DMS53 treated with DMSO at 0.1 percent for 48 hours (cell line): ENCODE measurements around the gene ADGRD2.

ENCODE experiments used
- DNase-seq: peaks from one replicate; lab custom pipeline; 2025; ENCODE audit not compliant: unreplicated experiment; lab: John Stamatoyannopoulos, UW

The ADGRD2 gene

GRCh38 chr9:124437086-124437485 is 13.2 kb upstream of the ADGRD2 start:
- DNase-seq, result no peak

- DNase-seq, result no peak
Measured at GRCh38 chr9:124438091-124438490, 12.2 kb upstream of the ADGRD2 start.

DNA sequence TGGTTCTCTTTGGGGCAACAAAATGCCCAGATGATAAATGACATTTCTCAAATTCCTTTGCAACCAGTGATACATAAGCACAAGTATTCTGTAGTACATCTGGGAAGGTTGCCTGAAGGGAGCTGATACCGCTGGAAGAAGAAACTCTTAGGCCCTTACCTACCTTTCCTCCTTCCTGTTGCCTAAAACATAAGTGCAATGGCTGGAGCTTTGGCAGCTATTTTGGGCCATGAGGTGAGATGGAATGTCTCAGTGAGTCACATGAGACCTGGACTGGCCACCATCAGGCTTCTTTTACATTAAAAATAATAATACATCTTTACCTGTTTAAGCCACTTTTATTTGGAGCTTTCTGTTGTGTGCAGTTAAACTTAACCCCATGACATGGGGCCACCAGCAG is 11.2 kb upstream of the ADGRD2 start:
- no peak for DNase-seq

DNA sequence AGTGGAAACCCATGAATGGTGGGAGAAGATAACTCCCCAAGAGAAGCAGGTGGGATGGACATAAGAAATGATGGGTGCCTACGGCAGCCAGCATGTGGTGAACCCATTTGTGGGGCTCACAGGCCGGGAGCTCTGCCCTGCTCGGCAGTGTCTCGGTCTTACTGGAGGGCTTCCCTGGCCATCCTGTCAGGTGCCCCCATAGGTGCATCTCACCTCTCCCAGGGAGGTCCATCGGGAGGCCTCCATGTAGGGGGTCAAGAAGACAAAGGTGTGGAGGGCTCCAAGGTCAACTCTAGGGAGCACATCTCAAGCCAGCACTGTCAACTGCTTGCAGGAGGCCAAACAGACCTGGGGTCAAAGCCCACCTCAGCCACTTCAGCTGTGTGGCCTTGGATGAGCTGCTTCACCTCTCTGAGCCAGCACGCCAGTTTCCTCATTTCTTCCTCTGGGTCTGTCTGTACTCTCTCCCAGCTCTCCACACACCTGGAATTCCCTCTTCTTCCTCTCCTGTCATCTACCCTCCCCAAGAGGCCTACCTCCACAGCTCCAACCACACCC is 10.5 kb upstream of the ADGRD2 start:
- DNase-seq, result no peak

GRCh38 chr9:124440786-124441185 is 9.5 kb upstream of the ADGRD2 start:
- DNase-seq, result no peak

GRCh38 chr9:124441291-124441690 is 9.0 kb upstream of the ADGRD2 start:
- DNase-seq, result no peak

GRCh38 chr9:124442379-124442778 is 7.9 kb upstream of the ADGRD2 start:
- no peak for DNase-seq

DNA sequence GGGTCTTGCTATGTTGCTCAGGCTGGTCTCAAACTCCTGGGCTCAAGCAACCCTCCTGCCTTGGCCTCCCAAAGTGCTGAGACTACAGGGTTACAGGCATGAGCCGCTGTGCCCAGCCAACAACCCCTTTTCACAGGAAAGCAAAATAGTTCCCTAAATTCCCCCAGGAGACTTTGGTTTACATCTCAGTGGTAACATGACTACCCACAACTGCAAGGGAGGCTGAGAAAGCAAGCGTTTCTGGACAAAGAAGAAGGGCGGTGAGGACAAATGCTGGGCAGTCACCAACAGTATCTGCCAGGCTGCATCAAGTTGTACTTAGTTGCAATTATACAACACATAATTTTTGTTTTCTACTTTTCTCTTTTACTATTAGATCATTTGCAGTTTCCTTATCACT is 7.4 kb upstream of the ADGRD2 start:
- DNase-seq, result no peak

GRCh38 chr9:124443625-124444024 is 6.6 kb upstream of the ADGRD2 start:
- DNase-seq, result no peak

DNA sequence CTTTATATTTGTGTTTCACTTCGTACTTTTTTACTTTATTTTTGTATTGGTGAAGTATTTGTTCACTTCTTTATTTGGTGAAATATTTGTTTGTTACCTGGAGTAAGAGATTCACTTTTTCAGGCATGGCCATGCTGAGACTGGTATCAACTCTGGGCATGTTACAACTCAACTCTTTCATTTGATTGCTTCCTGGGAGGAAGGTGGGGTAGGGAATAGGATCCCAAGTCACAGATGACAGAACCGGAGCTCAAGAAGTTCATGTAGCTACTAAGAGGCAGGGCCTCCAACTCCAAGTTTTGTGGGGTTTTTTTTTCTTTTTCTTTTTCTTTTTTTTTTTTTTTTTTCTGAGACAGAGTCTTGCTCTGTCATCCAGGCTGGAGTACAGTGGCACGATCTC is 6.1 kb upstream of the ADGRD2 start:
- DNase-seq, result no peak

GRCh38 chr9:124447297-124447661 is 3.0 kb upstream of the ADGRD2 start:
- DNase-seq, result no peak

DNA sequence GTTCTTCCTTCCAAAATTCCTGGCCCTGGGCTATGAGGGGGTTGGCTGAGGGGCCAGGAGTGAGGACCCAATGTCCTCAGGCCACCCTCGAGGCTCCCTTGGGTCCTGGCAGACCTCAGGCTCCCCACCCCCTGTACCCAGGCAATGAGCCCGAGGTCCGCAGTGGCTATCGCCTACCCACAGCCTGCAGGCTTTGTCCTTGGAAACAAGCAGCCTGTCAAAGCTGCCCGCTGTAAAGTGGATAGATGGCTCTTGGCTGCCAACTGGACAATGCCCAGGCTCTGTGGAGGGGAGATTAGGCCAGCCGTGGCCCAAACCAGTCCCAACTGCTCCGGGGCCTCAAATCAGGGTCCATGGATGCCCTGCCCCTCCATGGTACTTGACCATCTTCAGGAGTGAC is 2.2 kb upstream of the ADGRD2 start:
- DNase-seq, result no peak

DNA sequence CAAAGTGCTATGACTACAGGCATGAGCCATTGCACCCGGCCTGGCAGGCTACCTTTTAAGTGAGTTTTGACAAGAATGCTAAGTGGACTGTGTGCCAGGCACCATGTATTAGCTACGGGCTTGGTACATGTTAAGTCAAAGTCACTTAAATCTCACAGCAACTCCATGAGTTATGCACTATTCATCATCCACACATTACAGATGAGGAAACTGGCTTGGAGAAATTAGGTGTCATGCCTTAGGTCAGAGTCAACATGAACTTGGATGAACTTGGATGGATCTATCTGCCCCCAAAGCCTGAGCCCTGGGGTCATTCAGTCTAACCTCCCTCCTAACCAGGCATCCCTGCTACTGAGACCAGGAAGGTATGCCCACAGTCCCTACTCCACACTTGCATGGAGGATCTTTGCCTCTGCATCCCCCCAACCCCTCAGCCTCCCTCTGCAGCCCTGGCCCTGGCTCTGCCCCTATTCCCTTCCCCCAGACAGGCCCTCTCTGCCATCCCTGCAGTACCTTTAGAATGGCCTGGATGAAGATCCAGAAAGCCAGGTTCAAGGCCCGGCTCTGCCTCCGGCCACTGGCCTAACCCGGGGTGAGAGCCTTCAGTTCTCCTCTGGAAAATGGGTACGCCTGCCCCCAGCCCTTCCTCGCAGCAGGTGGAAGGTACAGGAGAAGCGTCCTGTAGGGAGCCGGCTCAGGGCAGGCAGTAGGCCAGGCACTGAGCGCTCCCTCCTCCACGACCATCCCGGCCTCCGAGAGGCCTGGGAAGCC is 685 bp upstream of the ADGRD2 start:
- no peak for DNase-seq

DNA sequence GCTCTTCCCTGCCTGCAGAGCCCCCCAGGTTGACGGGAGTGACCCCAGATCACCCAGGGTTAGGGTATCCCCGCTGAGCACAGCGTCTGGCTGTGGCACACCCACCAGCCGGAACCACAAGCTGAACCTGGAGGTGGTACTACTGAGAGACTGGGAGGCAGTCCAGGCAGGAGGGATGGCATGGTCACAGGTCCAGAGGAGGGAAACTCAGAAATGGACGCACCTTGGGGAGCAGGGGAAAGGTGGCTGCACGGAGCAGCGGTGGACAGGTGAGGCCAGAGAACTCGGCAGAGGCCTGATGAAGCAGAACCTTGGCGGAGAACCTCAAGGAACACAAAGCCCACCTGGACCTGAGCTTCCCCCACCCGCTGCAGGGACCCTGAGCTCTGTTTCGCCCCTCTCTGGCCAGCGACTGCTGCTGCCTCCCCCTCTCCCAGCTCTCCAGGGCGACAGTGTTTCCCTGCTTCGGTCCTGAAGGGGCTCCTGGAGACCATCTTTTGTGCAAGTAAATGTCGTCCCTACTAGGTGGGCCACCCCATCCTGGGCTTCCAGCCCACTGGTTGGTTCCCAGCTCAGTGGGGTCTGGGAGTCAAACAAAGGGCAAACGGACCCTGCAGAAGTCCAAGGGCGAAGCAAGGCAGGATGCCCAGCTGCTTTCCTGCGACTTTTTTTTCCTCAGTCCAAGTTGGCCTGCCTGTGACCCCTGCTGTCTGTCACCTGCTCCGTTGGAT is 845 bp downstream of the ADGRD2 start:
- DNase-seq, result no peak

- no peak for DNase-seq
Measured at GRCh38 chr9:124452326-124452725, 2.1 kb downstream of the ADGRD2 start.

DNA sequence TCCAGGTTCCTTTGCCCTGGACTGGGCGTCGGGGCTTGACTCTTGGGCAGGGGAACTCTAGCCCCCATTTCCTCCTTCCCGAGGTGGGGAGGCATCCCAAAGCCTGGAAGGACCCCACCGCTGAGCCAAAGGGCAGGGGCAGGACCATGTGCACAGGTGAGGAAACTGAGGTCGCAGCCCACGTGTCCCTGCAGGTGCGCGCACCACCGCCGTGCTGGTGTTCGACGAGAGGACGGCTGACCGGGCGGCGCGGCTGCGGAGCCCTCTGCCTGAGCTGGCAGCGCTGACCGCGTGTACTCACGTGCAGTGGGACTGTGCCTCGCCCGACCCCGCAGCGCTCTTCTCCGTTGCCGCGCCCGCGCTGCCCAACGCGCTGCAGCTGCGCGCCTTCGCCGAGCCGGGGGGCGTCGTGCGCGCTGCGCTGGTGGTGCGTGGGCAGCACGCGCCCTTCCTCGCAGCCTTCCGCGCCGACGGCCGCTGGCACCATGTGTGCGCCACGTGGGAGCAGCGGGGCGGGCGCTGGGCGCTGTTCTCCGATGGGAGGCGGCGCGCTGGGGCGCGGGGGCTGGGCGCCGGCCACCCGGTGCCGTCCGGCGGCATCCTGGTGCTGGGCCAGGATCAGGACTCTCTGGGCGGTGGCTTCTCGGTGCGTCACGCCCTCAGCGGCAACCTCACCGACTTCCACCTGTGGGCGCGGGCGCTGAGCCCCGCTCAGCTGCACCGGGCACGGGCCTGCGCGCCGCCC is 2.8 kb downstream of the ADGRD2 start:
- no peak for DNase-seq

GRCh38 chr9:124453586-124454191 is 3.4 kb downstream of the ADGRD2 start:
- DNase-seq, result no peak

DNA sequence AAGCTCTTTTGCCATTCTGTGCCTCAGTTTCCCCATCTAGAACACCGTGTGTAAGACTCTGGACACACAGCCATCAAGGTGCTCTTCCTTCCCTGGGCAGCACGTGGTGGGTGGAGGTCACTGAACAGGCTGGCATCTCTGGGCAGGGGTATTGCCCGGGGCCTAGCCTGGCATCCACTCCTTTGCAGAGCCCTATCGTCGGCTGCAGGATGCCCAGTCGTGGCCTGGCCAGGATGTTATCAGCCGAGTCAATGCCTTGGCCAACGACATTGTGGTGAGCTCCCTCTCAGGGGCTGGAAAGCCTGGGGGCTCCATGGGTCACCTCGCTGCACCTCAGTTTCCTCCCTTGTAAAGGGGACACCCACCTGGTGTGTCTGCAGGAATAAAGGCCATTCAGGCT is 4.0 kb downstream of the ADGRD2 start:
- no peak for DNase-seq

DNA sequence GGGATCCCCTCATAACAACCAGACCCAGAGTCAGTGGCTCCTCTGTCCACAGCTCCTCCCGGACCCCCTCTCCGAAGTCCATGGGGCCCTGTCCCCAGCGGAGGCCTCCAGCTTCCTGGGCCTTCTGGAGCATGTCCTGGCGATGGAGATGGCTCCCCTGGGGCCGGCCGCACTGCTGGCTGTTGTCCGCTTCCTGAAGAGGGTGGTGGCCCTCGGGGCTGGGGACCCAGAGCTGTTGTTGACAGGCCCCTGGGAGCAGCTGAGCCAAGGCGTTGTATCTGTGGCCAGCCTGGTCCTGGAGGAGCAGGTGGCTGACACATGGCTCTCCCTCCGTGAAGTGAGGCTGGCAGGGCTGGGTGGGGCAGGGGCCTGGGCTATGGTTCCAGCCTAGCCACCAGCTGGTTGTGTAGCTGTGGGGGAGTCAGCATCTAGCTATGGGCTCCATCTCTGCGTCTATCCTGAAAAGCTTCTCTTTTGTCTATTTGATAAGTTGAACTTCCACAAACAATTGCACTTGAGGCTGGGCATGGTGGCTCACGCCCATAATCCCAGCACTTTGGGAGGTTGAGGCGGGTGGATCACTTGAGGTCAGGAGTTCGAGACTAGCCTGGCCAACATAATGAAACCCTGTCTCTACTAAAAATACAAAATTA is 4.7 kb downstream of the ADGRD2 start:
- DNase-seq, result no peak

DNA sequence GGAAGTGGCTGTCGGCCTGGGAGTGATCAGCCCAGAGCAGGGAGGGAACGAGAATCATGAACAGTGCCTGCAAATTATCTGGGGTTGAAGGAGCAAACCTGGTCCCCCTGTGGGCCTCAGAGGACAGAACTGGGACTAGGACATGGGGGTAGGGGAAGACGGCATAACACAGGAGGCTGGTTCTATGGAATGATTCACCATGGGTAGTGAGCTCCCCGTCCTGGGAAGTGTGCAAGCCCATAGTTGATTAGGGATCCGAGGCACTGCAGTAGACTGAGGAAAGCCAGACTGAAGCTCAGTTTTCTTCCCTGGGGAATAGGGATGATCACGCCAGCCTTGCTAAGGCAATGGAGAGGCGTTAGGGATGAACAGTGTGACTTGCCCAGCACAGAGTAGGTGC is 5.6 kb downstream of the ADGRD2 start:
- no peak for DNase-seq
